NT2/D1 (cell line): ENCODE results near the gene PIK3CB.

ENCODE experiments used
- YY1 ChIP-seq: IDR thresholded peaks from 2 replicates; pipeline ENCODE4 v1.6.1; 2011; ENCODE audit not compliant: insufficient read length, insufficient read depth
- ZNF274 ChIP-seq: IDR thresholded peaks from 2 replicates; pipeline ENCODE4 v1.6.1; 2011; ENCODE audit warnings: mild to moderate bottlenecking, low read depth, low read length

GRCh38 chr3:138726946-138727730 lies 107.6 kb downstream of the PIK3CB start:
- no peak for TF ChIP-seq YY1
- TF ChIP-seq ZNF274, result no peak
